Gastrocnemius medialis (tissue), 4 donors: ENCODE data around the gene ADAMTS14.

Experiments used
- CTCF ChIP-seq, 5 experiments: fragments of 450-650 bp in 3 of 5; fragments of 200-600 bp in 2 of 5; sonication (generic) in 2 of 5; IDR thresholded peaks in 4 of 5; conservative IDR thresholded peaks in 1 of 5; 1 replicate in 4 of 5; 2 replicates in 1 of 5; pipeline ENCODE4 v1.5.1; 2016 to 2019; ENCODE audit warnings: antibody characterized with exemption in 5 of 5, mild to moderate bottlenecking in 3 of 5, moderate library complexity in 3 of 5
- POLR2A ChIP-seq, 2 donors: fragments of 450-650 bp; IDR thresholded peaks; one replicate each; pipeline ENCODE4 v1.6.1; 2017; ENCODE audit warnings: antibody characterized with exemption in 2 of 2, mild to moderate bottlenecking in 2 of 2, moderate library complexity in 2 of 2

- TF ChIP-seq CTCF (IDR thresholded peaks at IDR 0.05 in 4 of 5, conservative IDR thresholded peaks at IDR 0.05 in 1 of 5) (no peak), POLR2A (IDR thresholded peaks at IDR 0.05) (no peak)
These were observed 109.2 kb downstream of the ADAMTS14 start for GRCh38 chr10:70781461-70782051.
